ENCODE data around the gene FLOT2.

Gene FLOT2

GRCh38 chr17:28896884-28897768, at the start of gene FLOT2:
TSS of gene FLOT2 (minus strand) at chr17:28897733. CDS start at chr17:28897574, 159 bp downstream.
- peak within 1 kb of the TSS; percentile 76 for H3K4me3 ChIP-seq (ENCODE audit: low read depth, low read length)
- TF ChIP-seq CTCF (IDR thresholded peaks at IDR 0.05; ENCODE audit: low read depth, low read length, missing control alignments) = peak; percentile 0
- in situ Hi-C loops (cut with HindIII; ENCODE audit: low sequenced_read_pairs) = no loop called here
- no peak for DNase-seq (ENCODE audit: low read depth)

GRCh38 chr17:28946239-28946638, 48.7 kb upstream of the FLOT2 start:
- in situ Hi-C loops (cut with HindIII; ENCODE audit: low sequenced_read_pairs) = no loop called here
- TF ChIP-seq CTCF (IDR thresholded peaks at IDR 0.05; ENCODE audit: low read depth, low read length, missing control alignments) = no peak
- no peak overlapping the region for H3K4me3 ChIP-seq (ENCODE audit: low read depth, low read length)
- DNase-seq (ENCODE audit: low read depth) = peak; percentile 82

- H3K4me3 ChIP-seq (ENCODE audit: low read depth, low read length) = no peak overlapping the region
- DNase-seq (ENCODE audit: low read depth) = peak; percentile 71
- no peak for TF ChIP-seq CTCF (IDR thresholded peaks at IDR 0.05; ENCODE audit: low read depth, low read length, missing control alignments)
- in situ Hi-C loops (cut with HindIII; ENCODE audit: low sequenced_read_pairs) = no loop called here
Measured at GRCh38 chr17:28944862-28945741, 47.6 kb upstream of the FLOT2 start.

- in situ Hi-C loops (cut with HindIII; ENCODE audit: low sequenced_read_pairs) = no loop called here
- no peak overlapping the region for H3K4me3 ChIP-seq (ENCODE audit: low read depth, low read length)
- DNase-seq (ENCODE audit: low read depth) = no peak
- no peak for TF ChIP-seq CTCF (IDR thresholded peaks at IDR 0.05; ENCODE audit: low read depth, low read length, missing control alignments)
Measured at GRCh38 chr17:28944343-28944742, 46.8 kb upstream of the FLOT2 start.

GRCh38 chr17:28942925-28943324, 45.4 kb upstream of the FLOT2 start:
- in situ Hi-C loops (cut with HindIII; ENCODE audit: low sequenced_read_pairs) = no loop called here
- no peak overlapping the region for H3K4me3 ChIP-seq (ENCODE audit: low read depth, low read length)
- no peak for TF ChIP-seq CTCF (IDR thresholded peaks at IDR 0.05; ENCODE audit: low read depth, low read length, missing control alignments)
- DNase-seq (ENCODE audit: low read depth) = no peak

- in situ Hi-C loops (cut with HindIII; ENCODE audit: low sequenced_read_pairs) = no loop called here
- no peak for DNase-seq (ENCODE audit: low read depth)
- no peak overlapping the region for H3K4me3 ChIP-seq (ENCODE audit: low read depth, low read length)
- TF ChIP-seq CTCF (IDR thresholded peaks at IDR 0.05; ENCODE audit: low read depth, low read length, missing control alignments) = no peak
Measured at GRCh38 chr17:28941251-28941650, 43.7 kb upstream of the FLOT2 start.

Measured in astrocyte of the cerebellum (primary cell).